ENCODE data around the gene SH2D6. TPM values are rescaled to one million over a fixed set of nuclear protein-coding genes. Genes with fewer than 3 reads are reported as not detected.

SH2D6 gene
- total RNA-seq, 1 donor from 2014 or later: 1.3 TPM

DNA sequence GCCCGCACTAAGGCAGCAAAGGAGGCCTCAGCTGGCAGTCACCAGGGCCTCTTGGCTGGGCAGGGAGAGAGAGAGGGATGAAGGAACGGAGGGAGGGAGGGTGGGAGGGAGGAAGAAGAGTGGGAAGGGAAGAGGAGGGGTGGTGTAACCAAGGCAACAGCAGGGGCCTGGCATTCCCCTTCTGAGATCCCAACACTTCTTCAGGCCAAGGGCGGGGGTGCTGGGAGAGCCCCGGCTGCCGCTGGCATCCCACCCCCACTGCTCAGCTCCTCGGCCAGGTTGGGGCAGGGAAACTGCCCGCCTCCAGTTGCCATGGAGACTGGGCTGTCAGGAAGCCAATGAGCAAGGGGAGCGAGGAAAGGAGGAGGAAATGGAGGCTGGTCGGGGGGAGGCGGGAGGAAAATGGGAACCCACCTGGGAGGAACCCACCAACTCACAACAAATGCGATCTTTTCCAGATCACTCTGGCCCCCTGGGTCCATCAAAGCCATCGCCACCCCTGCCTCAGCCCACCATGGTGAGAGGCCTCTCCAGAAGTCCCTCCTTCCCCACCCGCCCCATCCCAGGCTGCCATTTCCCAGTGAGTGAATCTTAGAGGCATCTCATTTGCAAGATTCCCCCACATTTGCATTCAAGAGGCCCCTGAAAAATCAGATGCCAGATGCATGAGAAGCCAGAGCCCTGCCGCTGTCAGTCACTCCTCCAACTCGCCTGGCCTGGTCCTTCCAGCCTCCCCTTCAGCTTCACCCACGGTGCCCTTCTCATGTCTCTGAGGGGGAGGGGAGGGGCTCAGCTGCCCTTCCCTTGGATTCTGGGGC is 12.4 kb downstream of the SH2D6 start:
- no peak overlapping the region for H3K4me3 Mint-ChIP-seq (ENCODE audit: low read depth)
- intact Hi-C loops (cut with micrococcal nuclease): no loop called here
- H3K27me3 Mint-ChIP-seq (ENCODE audit: low read depth): no peaks in the 10 kb centered on the region
- no peaks in the 10 kb centered on the region for H3K9me3 Mint-ChIP-seq
- no peak overlapping the region for H3K27ac Mint-ChIP-seq
- no peak for DNase-seq (ENCODE audit: low spot score)
- H3K4me1 Mint-ChIP-seq (ENCODE audit: low read depth): peaks cover 2% of the 10 kb centered on the region
- no peaks in the 10 kb centered on the region for H3K36me3 Mint-ChIP-seq (ENCODE audit: low read depth)

DNA sequence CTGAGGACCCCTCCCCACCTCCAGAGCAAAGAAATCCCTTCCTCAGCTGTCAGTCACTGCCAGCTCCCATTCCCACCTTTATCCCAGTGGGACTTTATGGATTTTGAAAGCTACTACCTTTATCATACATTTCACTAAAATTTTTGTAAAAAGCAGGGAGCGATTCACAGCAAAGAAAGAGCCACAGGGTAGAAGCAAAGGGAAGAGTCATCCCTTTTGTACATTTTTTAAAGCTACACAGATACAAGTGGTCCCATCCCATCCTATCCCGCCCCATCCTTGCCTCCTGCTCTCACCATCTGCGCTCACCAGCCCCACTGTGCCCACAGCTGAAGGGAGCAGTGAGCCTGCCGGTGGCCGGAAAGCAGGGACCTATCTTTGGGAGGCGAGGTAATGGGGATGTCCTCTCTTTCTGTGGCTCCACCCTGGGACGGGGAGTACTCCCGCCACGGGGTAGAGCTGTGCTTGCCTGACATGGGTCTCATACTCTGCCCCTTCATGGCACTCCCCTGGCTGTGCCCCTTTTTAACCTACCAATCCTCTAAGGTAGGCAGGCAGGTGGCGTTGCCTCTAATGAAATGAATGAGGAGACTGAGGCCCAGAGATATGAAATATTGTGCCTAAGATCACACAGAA is 13.2 kb downstream of the SH2D6 start:
- Mint-ChIP-seq H3K9me3 (no peaks in the 10 kb centered on the region), H3K27ac (no peak overlapping the region), H3K4me3 (ENCODE audit: low read depth) (no peak overlapping the region), H3K4me1 (ENCODE audit: low read depth) (peaks cover 2% of the 10 kb centered on the region), H3K27me3 (ENCODE audit: low read depth) (no peaks in the 10 kb centered on the region), H3K36me3 (ENCODE audit: low read depth) (no peaks in the 10 kb centered on the region)
- intact Hi-C loops (cut with micrococcal nuclease): no loop called here
- DNase-seq (ENCODE audit: low spot score): no peak

DNA sequence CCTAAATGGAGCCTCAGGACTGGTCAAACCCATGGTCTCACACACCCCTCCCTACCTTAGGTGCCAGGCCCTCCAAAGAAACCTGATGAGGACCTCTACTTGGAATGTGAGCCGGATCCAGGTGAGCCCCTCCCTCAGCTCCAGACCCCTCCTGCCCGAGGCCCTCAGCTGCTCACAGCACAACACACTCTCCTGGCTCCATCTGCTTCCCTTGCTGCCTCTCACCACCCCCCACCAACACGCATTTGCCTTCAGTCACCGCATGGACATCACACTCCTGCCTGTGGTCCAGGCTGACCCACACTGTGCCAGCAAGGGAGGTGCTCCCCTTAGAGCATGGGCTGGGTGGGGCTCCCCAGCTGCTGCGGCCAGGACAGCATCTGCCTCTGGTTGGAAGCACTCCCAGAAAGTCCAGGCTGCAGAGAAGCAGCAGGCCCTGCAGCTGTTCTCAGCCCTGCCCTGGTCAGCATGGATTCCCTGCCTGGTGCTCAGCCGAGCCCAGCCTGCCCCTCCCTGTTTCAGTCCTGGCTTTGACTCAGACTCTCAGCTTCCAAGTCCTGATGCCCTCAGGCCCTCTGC is 15.1 kb downstream of the SH2D6 start:
- H3K36me3 Mint-ChIP-seq (ENCODE audit: low read depth): no peaks in the 10 kb centered on the region
- H3K4me1 Mint-ChIP-seq (ENCODE audit: low read depth): peaks cover 10% of the 10 kb centered on the region
- H3K27me3 Mint-ChIP-seq (ENCODE audit: low read depth): no peaks in the 10 kb centered on the region
- H3K27ac Mint-ChIP-seq: no peak overlapping the region
- H3K4me3 Mint-ChIP-seq (ENCODE audit: low read depth): no peak overlapping the region
- H3K9me3 Mint-ChIP-seq: no peaks in the 10 kb centered on the region
- intact Hi-C loops (cut with micrococcal nuclease): no loop called here
- no peak for DNase-seq (ENCODE audit: low spot score)

DNA sequence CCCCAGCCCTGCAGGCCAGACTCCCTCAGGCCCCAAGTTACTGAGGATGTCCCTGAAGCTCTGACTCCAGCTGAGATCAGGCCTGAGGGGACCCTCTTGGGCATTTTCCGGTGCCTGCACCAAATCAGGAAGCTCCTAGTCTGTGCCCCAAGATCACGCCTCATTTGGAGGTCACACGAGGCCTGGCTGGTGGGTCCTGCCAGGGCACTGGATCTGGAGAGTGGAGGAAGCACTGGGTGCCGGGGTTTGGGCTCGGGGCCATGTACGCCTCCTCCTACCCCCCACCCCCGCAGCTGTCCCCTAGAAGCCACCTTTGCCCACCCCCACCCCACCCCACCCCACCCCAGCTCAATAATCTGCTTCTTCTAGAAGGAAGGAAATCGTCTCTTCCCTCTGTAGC is 16.2 kb downstream of the SH2D6 start:
- no peak for DNase-seq (ENCODE audit: low spot score)
- no peak overlapping the region for H3K27ac Mint-ChIP-seq
- H3K4me3 Mint-ChIP-seq (ENCODE audit: low read depth): no peak overlapping the region
- H3K9me3 Mint-ChIP-seq: no peaks in the 10 kb centered on the region
- no peaks in the 10 kb centered on the region for H3K27me3 Mint-ChIP-seq (ENCODE audit: low read depth)
- H3K36me3 Mint-ChIP-seq (ENCODE audit: low read depth): no peaks in the 10 kb centered on the region
- peaks cover 21% of the 10 kb centered on the region for H3K4me1 Mint-ChIP-seq (ENCODE audit: low read depth)
- intact Hi-C loops (cut with micrococcal nuclease): no loop called here

DNA sequence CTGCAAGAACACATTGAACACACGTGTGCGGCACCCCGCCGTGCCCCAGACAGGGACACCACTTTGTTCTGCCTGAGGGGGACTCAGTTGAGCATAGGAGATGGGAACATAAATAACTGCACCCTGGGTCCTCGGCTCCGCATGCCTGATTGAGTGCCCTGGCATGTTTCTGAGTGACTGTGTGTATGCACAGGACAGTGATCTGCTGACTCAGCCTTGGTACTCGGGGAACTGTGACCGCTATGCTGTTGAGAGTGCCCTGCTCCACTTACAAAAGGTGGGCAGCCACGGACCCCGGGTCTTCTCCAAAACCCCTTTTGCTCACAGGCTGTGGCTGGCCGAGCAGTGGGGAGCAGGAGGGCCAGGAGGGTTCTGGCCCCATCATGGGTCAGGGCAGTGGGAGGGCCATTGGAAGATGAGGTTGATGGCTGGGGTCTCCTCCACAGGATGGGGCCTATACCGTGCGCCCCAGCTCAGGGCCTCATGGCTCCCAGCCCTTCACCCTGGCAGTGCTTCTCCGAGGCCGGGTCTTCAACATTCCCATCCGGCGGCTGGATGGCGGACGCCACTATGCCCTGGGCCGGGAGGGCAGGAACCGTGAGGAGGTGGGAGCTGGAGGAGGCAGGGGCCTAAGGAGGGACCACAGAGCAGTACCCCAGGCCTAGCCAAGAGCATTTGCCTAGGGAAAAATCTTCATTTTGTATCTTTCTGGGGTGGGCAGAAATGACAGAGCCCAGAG is 16.9 kb downstream of the SH2D6 start:
- Mint-ChIP-seq H3K9me3 (no peaks in the 10 kb centered on the region), H3K27me3 (ENCODE audit: low read depth) (no peaks in the 10 kb centered on the region), H3K36me3 (ENCODE audit: low read depth) (no peaks in the 10 kb centered on the region), H3K4me3 (ENCODE audit: low read depth) (no peak overlapping the region), H3K27ac (no peak overlapping the region), H3K4me1 (ENCODE audit: low read depth) (peaks cover 26% of the 10 kb centered on the region)
- intact Hi-C loops (cut with micrococcal nuclease): no loop called here
- no peak for DNase-seq (ENCODE audit: low spot score)

DNA sequence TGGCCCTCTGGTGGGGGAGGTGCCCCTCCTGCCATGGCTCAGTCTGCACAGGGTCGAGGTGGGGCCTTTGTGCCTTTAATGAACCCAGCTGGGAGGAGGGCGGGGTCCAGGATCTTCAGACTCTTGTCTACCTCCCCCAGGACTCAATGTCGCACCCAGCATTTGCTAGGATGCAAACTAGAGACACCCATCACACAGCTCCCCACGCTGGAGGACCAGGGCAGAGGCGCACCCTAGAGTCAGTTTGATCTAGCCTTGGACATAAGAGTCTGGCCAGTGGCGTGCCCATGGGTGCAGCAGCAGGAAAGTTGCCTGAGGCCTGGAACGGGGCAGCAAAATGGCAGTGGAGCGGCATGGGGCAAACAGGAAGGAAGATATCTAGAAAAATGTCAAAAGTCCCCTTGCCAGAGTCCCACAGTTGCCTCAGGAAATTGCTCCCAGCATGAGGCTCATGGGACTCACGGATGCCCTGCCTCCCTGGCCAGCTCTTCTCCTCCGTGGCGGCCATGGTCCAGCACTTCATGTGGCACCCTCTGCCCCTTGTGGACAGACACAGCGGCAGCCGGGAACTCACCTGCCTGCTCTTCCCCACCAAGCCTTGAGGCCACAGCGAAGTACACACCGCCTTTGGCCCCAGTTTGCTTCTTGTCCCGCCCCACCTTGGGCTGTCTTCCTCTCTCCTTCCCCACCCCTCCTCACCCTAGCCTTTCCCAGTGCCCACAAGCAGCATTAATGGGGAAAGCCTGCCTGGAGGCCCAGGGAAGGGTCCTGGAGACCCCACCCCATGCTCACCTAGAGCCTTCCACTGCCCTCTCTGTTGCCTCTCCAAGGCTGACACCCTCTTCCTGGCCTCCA is 17.7 kb downstream of the SH2D6 start:
- H3K9me3 Mint-ChIP-seq: no peaks in the 10 kb centered on the region
- DNase-seq (ENCODE audit: low spot score): no peak
- H3K4me1 Mint-ChIP-seq (ENCODE audit: low read depth): peaks cover 28% of the 10 kb centered on the region
- H3K36me3 Mint-ChIP-seq (ENCODE audit: low read depth): no peaks in the 10 kb centered on the region
- no peaks in the 10 kb centered on the region for H3K27me3 Mint-ChIP-seq (ENCODE audit: low read depth)
- no peak overlapping the region for H3K4me3 Mint-ChIP-seq (ENCODE audit: low read depth)
- intact Hi-C loops (cut with micrococcal nuclease): no loop called here
- H3K27ac Mint-ChIP-seq: peak overlapping the region; percentile 98

DNA sequence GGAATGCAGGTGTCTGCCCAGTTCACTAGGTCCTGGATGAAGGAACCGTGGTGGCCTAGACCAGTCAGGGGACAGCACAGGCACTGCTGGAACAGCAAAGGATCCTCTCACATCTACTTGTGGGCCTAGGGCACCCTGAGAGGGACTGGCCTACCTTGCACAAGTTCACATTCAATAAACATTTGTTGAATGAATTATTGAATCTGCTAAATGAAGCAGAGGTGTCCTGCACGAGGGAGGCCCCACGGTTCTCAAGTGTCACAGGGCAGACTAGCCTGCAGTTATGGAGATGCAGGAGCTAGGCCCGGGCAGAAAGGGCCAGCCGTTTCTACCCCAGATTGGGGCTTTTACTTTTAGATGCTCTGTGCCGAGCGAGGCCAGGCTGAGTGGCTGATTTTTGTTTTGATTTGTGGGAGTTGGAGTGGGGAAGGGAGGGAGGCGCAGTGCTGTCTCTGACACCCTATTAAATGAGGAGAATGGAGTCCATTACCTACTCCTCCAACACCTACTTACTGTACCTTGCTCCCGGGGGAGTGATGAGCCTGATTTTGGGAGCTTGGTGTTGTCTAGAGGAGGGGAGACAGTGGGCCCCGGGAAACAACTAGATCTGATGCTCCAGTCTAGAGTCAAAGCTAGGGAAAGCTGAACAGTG is 18.4 kb downstream of the SH2D6 start:
- no peaks in the 10 kb centered on the region for H3K36me3 Mint-ChIP-seq (ENCODE audit: low read depth)
- DNase-seq (ENCODE audit: low spot score): no peak
- intact Hi-C loops (cut with micrococcal nuclease): no loop called here
- H3K27ac Mint-ChIP-seq: peak overlapping the region; percentile 98
- H3K27me3 Mint-ChIP-seq (ENCODE audit: low read depth): no peaks in the 10 kb centered on the region
- peak overlapping the region; percentile 82 for H3K4me3 Mint-ChIP-seq (ENCODE audit: low read depth)
- H3K9me3 Mint-ChIP-seq: no peaks in the 10 kb centered on the region
- H3K4me1 Mint-ChIP-seq (ENCODE audit: low read depth): peaks cover 28% of the 10 kb centered on the region

DNA sequence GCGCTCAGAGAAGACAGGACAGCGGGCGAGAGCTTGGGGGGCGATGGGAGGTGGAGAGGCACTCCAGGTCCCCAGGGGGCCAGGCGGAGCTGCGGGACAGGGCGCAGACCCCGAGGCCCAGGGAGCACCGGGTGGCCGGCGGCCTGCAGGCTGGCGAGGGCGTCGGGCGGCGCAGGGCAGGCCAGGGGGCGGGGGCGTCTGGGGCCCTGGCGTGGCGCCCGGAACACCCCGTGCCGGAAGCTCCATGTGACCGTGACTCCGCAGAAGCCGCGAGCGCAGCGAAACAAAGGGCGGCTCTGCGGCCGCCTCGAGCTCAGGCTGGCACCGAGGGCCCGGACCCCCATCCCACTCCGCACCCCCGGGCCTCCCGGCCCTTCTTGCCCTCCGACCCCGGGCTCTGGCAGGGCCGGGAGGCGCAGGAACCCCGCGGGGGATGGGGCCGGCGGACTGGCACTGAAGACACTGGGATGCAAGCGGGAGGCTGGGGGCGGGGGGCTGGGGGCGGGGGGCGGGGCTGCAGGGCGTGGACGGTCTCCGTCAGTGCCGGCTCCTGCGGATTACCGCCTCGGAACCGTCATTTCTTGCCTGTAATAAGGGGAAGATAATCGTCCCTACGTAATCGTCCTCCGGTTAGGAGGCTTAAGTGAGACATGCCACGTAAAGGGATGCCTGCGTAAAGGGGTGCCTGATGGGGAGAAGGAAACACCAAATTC is 19.1 kb downstream of the SH2D6 start:
- peak; percentile 70 for DNase-seq (ENCODE audit: low spot score)
- Mint-ChIP-seq H3K4me1 (ENCODE audit: low read depth) (peaks cover 28% of the 10 kb centered on the region), H3K9me3 (no peaks in the 10 kb centered on the region), H3K4me3 (ENCODE audit: low read depth) (peak overlapping the region; percentile 82), H3K27ac (peak overlapping the region; percentile 98), H3K27me3 (ENCODE audit: low read depth) (no peaks in the 10 kb centered on the region), H3K36me3 (ENCODE audit: low read depth) (no peaks in the 10 kb centered on the region)
- intact Hi-C loops (cut with micrococcal nuclease): loop anchor here (1.0 to 2.0 kb wide), 3 partner anchors 17 to 108 kb away; no protein-coding TSS in a partner anchor

DNA sequence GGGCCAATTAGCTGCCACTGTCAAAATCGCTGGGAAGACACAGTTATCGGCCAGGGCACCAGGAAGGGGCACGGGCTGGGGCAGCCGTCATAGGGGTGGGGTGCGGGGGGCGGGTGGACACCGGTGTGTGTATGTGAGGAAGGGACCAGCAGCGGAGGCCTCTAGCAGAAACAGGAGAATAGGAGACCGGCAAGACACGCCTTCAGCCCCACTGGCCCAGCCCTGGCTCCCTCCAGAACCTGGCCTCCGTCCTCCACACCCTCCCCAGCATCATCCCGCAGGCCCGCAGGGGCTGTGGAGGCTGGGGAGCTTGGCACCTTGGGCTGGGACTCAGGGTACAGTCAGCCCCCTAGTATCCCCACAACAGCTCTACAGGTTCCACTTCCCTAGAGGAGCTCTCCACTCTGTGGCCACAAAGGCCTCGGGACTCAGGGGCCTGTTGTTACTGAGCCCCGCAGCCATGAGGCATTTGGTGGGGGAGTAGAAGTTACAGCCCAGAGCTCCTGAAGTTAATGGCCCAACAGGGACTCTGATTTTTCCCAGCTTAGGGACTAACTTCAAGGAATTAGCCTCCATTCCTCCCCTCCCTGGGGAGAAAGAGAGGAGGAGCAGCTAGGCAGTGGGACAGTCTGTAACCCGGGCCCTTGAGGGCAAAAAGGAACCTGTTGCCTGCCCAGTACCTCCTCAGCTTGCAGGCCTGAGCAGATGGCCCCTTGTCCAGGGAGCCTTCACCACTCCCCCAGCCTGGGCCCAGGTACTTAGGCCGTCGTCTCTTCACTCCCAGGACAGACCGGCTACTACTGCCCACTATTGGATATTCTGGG is 19.9 kb downstream of the SH2D6 start:
- Mint-ChIP-seq H3K27ac (peak overlapping the region; percentile 98), H3K4me1 (ENCODE audit: low read depth) (peaks cover 28% of the 10 kb centered on the region), H3K9me3 (no peaks in the 10 kb centered on the region), H3K36me3 (ENCODE audit: low read depth) (no peaks in the 10 kb centered on the region), H3K4me3 (ENCODE audit: low read depth) (peak overlapping the region; percentile 81), H3K27me3 (ENCODE audit: low read depth) (no peaks in the 10 kb centered on the region)
- intact Hi-C loops (cut with micrococcal nuclease): loop anchor here (1.0 to 2.0 kb wide), 3 partner anchors 18 to 109 kb away; no protein-coding TSS in a partner anchor
- DNase-seq (ENCODE audit: low spot score): no peak

DNA sequence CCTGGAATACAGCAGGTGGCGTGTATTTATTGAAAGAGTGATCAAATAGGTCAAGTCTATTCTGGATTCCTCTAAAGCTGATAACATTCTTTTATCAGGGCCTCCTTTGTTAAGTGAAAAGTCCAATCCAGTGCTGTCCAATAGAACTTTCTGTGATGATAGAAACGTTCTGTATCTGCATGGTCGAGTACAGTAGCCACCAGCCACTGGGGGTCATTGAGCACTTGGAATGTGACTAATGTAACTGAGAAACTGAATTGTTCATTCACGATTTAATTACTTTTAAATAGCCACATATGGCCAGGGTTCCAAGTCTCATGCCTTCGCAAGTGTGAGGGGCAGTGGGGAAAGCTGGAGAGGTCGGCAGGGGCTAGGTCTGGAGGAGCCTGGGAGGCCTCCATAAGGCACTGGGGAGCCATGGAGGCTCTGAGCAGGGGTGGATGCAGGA is 20.5 kb downstream of the SH2D6 start:
- intact Hi-C loops (cut with micrococcal nuclease): loop anchor here (2.0 kb wide), 1 partner anchor 18 kb away; no protein-coding TSS in a partner anchor
- Mint-ChIP-seq H3K27me3 (ENCODE audit: low read depth) (no peaks in the 10 kb centered on the region), H3K4me3 (ENCODE audit: low read depth) (peak overlapping the region; percentile 81), H3K27ac (peak overlapping the region; percentile 98), H3K4me1 (ENCODE audit: low read depth) (peaks cover 28% of the 10 kb centered on the region), H3K9me3 (no peaks in the 10 kb centered on the region), H3K36me3 (ENCODE audit: low read depth) (no peaks in the 10 kb centered on the region)
- no peak for DNase-seq (ENCODE audit: low spot score)

Data from activated T-helper 2 cell treated with anti-CD3 and anti-CD28 coated beads, Interferon-gamma antibody, Interleukin-2, Interleukin-4, amounts not matched to agents 10 μg/mL and 5 μg/mL and 100 μg/mL, durations not matched to agents 14 hours and 24 hours and 36 hours (primary cell).